ENCODE results near the gene ZDHHC14. TPM values are rescaled to one million over a fixed set of nuclear protein-coding genes. Genes with fewer than 3 reads are reported as not detected.

The ZDHHC14 gene
- total RNA-seq, 4 donors from 2014 or later: 6.2 to 20.6 (median 15.1) TPM

- intact Hi-C loops (cut with DNase I): no loop called here
- Histone ChIP-seq H3K27me3 (no peaks in the 10 kb centered on the region), H3K4me1 (peaks cover 0 to 20% of the 10 kb centered on the region in 2 donors), H3K36me3 (no peaks in the 10 kb centered on the region), H3K4me3 (replicated peaks in 1 of 3) (no peak overlapping the region), H3K9me3 (no peaks in the 10 kb centered on the region), H3K27ac (no peak overlapping the region)
- no peak for DNase-seq
- TF ChIP-seq, protein P1, sequence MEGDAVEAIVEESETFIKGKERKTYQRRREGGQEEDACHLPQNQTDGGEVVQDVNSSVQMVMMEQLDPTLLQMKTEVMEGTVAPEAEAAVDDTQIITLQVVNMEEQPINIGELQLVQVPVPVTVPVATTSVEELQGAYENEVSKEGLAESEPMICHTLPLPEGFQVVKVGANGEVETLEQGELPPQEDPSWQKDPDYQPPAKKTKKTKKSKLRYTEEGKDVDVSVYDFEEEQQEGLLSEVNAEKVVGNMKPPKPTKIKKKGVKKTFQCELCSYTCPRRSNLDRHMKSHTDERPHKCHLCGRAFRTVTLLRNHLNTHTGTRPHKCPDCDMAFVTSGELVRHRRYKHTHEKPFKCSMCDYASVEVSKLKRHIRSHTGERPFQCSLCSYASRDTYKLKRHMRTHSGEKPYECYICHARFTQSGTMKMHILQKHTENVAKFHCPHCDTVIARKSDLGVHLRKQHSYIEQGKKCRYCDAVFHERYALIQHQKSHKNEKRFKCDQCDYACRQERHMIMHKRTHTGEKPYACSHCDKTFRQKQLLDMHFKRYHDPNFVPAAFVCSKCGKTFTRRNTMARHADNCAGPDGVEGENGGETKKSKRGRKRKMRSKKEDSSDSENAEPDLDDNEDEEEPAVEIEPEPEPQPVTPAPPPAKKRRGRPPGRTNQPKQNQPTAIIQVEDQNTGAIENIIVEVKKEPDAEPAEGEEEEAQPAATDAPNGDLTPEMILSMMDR (IDR thresholded peaks at IDR 0.05): no peak
- TF ChIP-seq POLR2A (IDR thresholded peaks at IDR 0.05): no peak
- 93 to 96% methylated on average over 7 of the region's 7 CpGs for WGBS, 2 donors
These were observed 344.8 kb downstream of the ZDHHC14 start for GRCh38 chr6:157725836-157726235.

DNA sequence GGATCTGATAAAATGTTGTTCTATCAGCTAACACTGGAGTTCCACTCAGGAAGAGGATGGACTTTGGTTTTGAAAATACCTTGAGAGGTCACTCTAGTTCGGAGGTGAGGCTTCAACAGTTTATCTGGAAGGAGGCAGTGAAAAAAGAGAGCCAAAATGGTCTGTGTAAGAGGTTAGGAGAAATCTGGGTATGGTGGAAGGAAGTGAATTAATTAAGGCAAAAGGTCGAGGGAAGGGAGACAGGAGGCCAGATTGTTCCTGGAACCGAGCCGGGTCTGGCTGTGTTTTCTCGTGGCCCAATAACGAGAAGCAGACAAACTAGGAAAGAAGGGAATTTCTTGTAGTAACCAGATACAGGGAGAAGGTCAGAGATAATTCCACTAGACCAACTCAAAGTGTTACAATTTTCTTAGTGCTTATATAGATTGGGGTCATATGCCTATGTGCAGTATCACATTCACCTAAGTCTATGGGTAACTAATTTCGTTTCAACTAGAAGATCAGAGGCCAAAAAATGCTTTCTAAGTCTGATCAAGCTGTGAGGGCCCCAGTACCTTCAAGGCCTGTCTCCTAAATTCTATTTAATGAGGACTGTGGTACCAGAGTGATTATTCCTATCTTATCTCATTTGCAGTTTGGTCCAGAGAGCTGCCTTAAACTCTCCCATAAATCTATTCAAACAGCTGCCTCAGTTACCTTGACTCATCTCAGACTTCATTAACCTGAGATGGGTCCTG, 346.1 kb downstream of the ZDHHC14 start:
- Histone ChIP-seq H3K27ac (peak overlapping the region in 2 of 3 donors; percentile 27 to 34), H3K27me3 (no peaks in the 10 kb centered on the region), H3K36me3 (no peaks in the 10 kb centered on the region), H3K9me3 (no peaks in the 10 kb centered on the region), H3K4me3 (replicated peaks in 1 of 3) (no peak overlapping the region), H3K4me1 (peaks cover 0 to 20% of the 10 kb centered on the region in 2 donors)
- WGBS, 2 donors: 66 to 77% methylated on average over 7 of the region's 7 CpGs
- no peak for TF ChIP-seq POLR2A (IDR thresholded peaks at IDR 0.05)
- TF ChIP-seq, protein P1 (IDR thresholded peaks at IDR 0.05): no peak
- peak in 1 of 2 donors; percentile 24 for DNase-seq
- intact Hi-C loops (cut with DNase I): no loop called here

Small RNA genes within 50 kb of the gene (microRNA-seq; reads per million reads assigned to microRNA genes)
- gene MIR3692: not detected

Small RNA genes within 50 kb of the gene (small RNA-seq; reads per million reads assigned to genes)
- gene MIR3692: not detected

Other genes starting within 250 kb of the ZDHHC14 start
- 10 to 100 TPM in 2 of 4 donors, 1 to 10 TPM in 2; 7.0 to 14.0 (median 9.7) TPM for gene TMEM242, start 57.7 kb upstream of the ZDHHC14 start, total RNA-seq

All from thyroid gland (tissue), 4 donors.